ENCODE results near the gene TMBIM6. TPM values are rescaled to one million over a fixed set of nuclear protein-coding genes. Genes with fewer than 3 reads are reported as not detected.

TMBIM6 gene
- total RNA-seq, 1 donor from 2014 or later = 388 TPM

GRCh38 chr12:49795654-49796105 is 54.3 kb downstream of the TMBIM6 start:
- no peak for DNase-seq (ENCODE audit: extremely low read depth, low read depth, low spot score)

GRCh38 chr12:49796155-49796554 is 54.8 kb downstream of the TMBIM6 start:
- DNase-seq (ENCODE audit: extremely low read depth, low read depth, low spot score) = no peak

- DNase-seq (ENCODE audit: extremely low read depth, low read depth, low spot score) = no peak
These were observed 55.5 kb downstream of the TMBIM6 start for GRCh38 chr12:49796606-49797448.

- no peak for DNase-seq (ENCODE audit: extremely low read depth, low read depth, low spot score)
These were observed 56.1 kb downstream of the TMBIM6 start for GRCh38 chr12:49797449-49797776.

GRCh38 chr12:49798248-49798647 is 56.9 kb downstream of the TMBIM6 start:
- DNase-seq (ENCODE audit: extremely low read depth, low read depth, low spot score) = no peak

- no peak for DNase-seq (ENCODE audit: extremely low read depth, low read depth, low spot score)
These were observed 57.6 kb downstream of the TMBIM6 start for GRCh38 chr12:49798934-49799333.

- no peak for DNase-seq (ENCODE audit: extremely low read depth, low read depth, low spot score)
These were observed 59.2 kb downstream of the TMBIM6 start for GRCh38 chr12:49800421-49801140.

GRCh38 chr12:49801141-49802063 is 60.0 kb downstream of the TMBIM6 start:
- DNase-seq (ENCODE audit: extremely low read depth, low read depth, low spot score) = no peak

GRCh38 chr12:49803693-49804450 is 62.5 kb downstream of the TMBIM6 start:
- DNase-seq (ENCODE audit: extremely low read depth, low read depth, low spot score) = no peak

- no peak for DNase-seq (ENCODE audit: extremely low read depth, low read depth, low spot score)
These were observed 63.5 kb downstream of the TMBIM6 start for GRCh38 chr12:49804821-49805220.

- no peak for DNase-seq (ENCODE audit: extremely low read depth, low read depth, low spot score)
These were observed 64.1 kb downstream of the TMBIM6 start for GRCh38 chr12:49805409-49805808.

- DNase-seq (ENCODE audit: extremely low read depth, low read depth, low spot score) = no peak
These were observed 65.0 kb downstream of the TMBIM6 start for GRCh38 chr12:49806321-49806813.

GRCh38 chr12:49806877-49807276 is 65.5 kb downstream of the TMBIM6 start:
- no peak for DNase-seq (ENCODE audit: extremely low read depth, low read depth, low spot score)

- DNase-seq (ENCODE audit: extremely low read depth, low read depth, low spot score) = no peak
These were observed 66.7 kb downstream of the TMBIM6 start for GRCh38 chr12:49807991-49808580.

- DNase-seq (ENCODE audit: extremely low read depth, low read depth, low spot score) = no peak
These were observed 67.5 kb downstream of the TMBIM6 start for GRCh38 chr12:49808686-49809380.

GRCh38 chr12:49809381-49809905 is 68.1 kb downstream of the TMBIM6 start:
- DNase-seq (ENCODE audit: extremely low read depth, low read depth, low spot score) = no peak

- no peak for DNase-seq (ENCODE audit: extremely low read depth, low read depth, low spot score)
These were observed 68.6 kb downstream of the TMBIM6 start for GRCh38 chr12:49809906-49810389.

GRCh38 chr12:49811136-49811535 is 69.8 kb downstream of the TMBIM6 start:
- no peak for DNase-seq (ENCODE audit: extremely low read depth, low read depth, low spot score)

GRCh38 chr12:49811961-49812401 is 70.6 kb downstream of the TMBIM6 start:
- no peak for DNase-seq (ENCODE audit: extremely low read depth, low read depth, low spot score)
